Endothelial cell of umbilical vein (primary cell): ENCODE measurements around the gene SSBP3. TPM values are rescaled to one million over a fixed set of nuclear protein-coding genes. Genes with fewer than 3 reads are reported as not detected.

Experiments
- BruUV-seq: library from RNA; stranded (reverse); fragments of 400-500 nt; replicated peaks from 2 replicates; lab custom pipeline; 2021; lab: Mats Ljungman, UMichigan
- CTCF ChIA-PET: fragments of 300-600, 350-600 bp; sonication (Branson Sonifier 250); formaldehyde crosslinking; loops from one replicate; lab custom pipeline; 2021; ENCODE audit warnings: antibody characterized with exemption, inconsistent platforms; lab: Charles Lee
- POLR2A ChIA-PET: fragments of 300-600, 350-600 bp; sonication (Branson Sonifier 250); formaldehyde crosslinking; loops from one replicate; lab custom pipeline; 2021; ENCODE audit warnings: antibody characterized with exemption, inconsistent platforms; lab: Charles Lee
- DNase-seq: peaks from one replicate; pipeline ENCODE4 v3.0.0-alpha.2; 2011; ENCODE audit warnings: low read depth, low spot score
- FAIRE-seq: peaks from 2 replicates; lab custom pipeline; 2011; peaks lifted over from hg19 to GRCh38; lab: Jason Lieb, UNC
- H2AFZ ChIP-seq: 2 replicates; pipeline ENCODE4 v1.6.0; 2012; ENCODE audit warnings: low read depth, low read length, control low read depth, inconsistent platforms
- H3K27ac ChIP-seq: 2 replicates; pipeline ENCODE4 v1.5.1; 2011; ENCODE audit warnings: low read depth, mild to moderate bottlenecking, control low read depth, low read length, moderate library complexity; ENCODE audit not compliant: insufficient read depth
- H3K27me3 ChIP-seq, 2 experiments: 2 replicates each; pipeline versions ENCODE4 v1.6.0 to v1.6.1; 2011; ENCODE audit warnings: low read length in 2 of 2, mixed read lengths in 1 of 2; ENCODE audit not compliant: control insufficient read depth in 2 of 2, insufficient read depth in 2 of 2
- H3K36me3 ChIP-seq, 2 experiments: 2 replicates in 1 of 2; 3 replicates in 1 of 2; pipeline ENCODE4 v1.5.1; 2011; ENCODE audit warnings: low read length in 2 of 2, mild to moderate bottlenecking in 1 of 2, moderate library complexity in 1 of 2; ENCODE audit not compliant: control insufficient read depth in 2 of 2, insufficient read depth in 2 of 2; ENCODE audit errors: extremely low read depth in 1 of 2
- H3K4me1 ChIP-seq: 3 replicates; pipeline ENCODE4 v1.5.1; 2011; ENCODE audit warnings: mild to moderate bottlenecking, low read length; ENCODE audit not compliant: control insufficient read depth, insufficient read depth; ENCODE audit errors: extremely low read depth
- H3K4me2 ChIP-seq: 2 replicates; pipeline ENCODE4 v1.6.1; 2011; ENCODE audit warnings: low read length, control low read depth, mixed read lengths; ENCODE audit not compliant: insufficient read depth
- H3K4me3 ChIP-seq, 3 experiments: fragments of 200-600 bp in 1 of 3; sonication (generic), shearing (Covaris generic) in 1 of 3; replicated peaks in 1 of 3; 2 replicates each; pipeline ENCODE4 v1.5.1; 2011 to 2016; ENCODE audit warnings: control low read depth in 3 of 3, low read length in 3 of 3, mild to moderate bottlenecking in 2 of 3, inconsistent platforms in 1 of 3, low read depth in 1 of 3, moderate library complexity in 1 of 3; ENCODE audit not compliant: insufficient read depth in 1 of 3
- H3K79me2 ChIP-seq: 2 replicates; pipeline ENCODE4 v1.6.0; 2012; ENCODE audit warnings: low read length, inconsistent platforms; ENCODE audit not compliant: control insufficient read depth, insufficient read depth
- H3K9ac ChIP-seq: replicated peaks from 2 replicates; pipeline ENCODE3; 2011; ENCODE audit warnings: low read length, control low read depth; ENCODE audit not compliant: insufficient read depth; ENCODE audit errors: extremely low read depth
- H3K9me1 ChIP-seq: replicated peaks from 3 replicates; pipeline ENCODE4 v1.6.0; 2011; ENCODE audit warnings: mild to moderate bottlenecking, low read length; ENCODE audit not compliant: control insufficient read depth, insufficient read depth; ENCODE audit errors: extremely low read depth
- H3K9me3 ChIP-seq: replicated peaks from 2 replicates; pipeline ENCODE4 v1.5.1; 2012; ENCODE audit warnings: low read length, inconsistent platforms; ENCODE audit not compliant: control insufficient read depth, insufficient read depth
- H4K20me1 ChIP-seq: replicated peaks from 2 replicates; pipeline ENCODE3; 2011; ENCODE audit warnings: mild to moderate bottlenecking, low read length; ENCODE audit not compliant: control insufficient read depth, insufficient read depth; ENCODE audit errors: extremely low read depth
- CTCF ChIP-seq, 2 donors: IDR thresholded peaks; 1 replicate in 1 of 2; 2 replicates in 1 of 2; pipeline ENCODE4 v1.5.1; 2011; ENCODE audit warnings: low read length in 2 of 2, mild to moderate bottlenecking in 2 of 2, moderate library complexity in 2 of 2, control low read depth in 1 of 2, inconsistent platforms in 1 of 2, low read depth in 1 of 2; ENCODE audit not compliant: insufficient read depth in 1 of 2; ENCODE audit errors: extremely low read depth in 1 of 2
- EZH2 ChIP-seq: IDR thresholded peaks from 2 replicates; pipeline ENCODE4 v1.6.1; 2012; ENCODE audit warnings: borderline replicate concordance, low read depth, mild to moderate bottlenecking, moderate library complexity, low read length, inconsistent platforms; ENCODE audit not compliant: severe bottlenecking
- FOS ChIP-seq: IDR thresholded peaks from 2 replicates; pipeline ENCODE4 v1.6.1; 2011; ENCODE audit warnings: mild to moderate bottlenecking, low read length, moderate library complexity, borderline replicate concordance; ENCODE audit not compliant: insufficient read depth
- GATA2 ChIP-seq: IDR thresholded peaks from 2 replicates; pipeline ENCODE4 v1.7.0; 2011; ENCODE audit warnings: low read depth, mild to moderate bottlenecking, moderate library complexity, mixed read lengths, low read length; ENCODE audit not compliant: insufficient read length, insufficient read depth
- JUN ChIP-seq: IDR thresholded peaks from 2 replicates; pipeline ENCODE4 v1.6.1; 2011; ENCODE audit warnings: borderline replicate concordance, low read depth; ENCODE audit not compliant: insufficient read length, insufficient read depth
- MAX ChIP-seq: IDR thresholded peaks from 2 replicates; pipeline ENCODE4 v1.6.1; 2011; ENCODE audit not compliant: insufficient read depth, insufficient read length
- MYC ChIP-seq: IDR thresholded peaks from one replicate; pipeline ENCODE4 v1.6.1; 2011; ENCODE audit warnings: mild to moderate bottlenecking, low read depth, low read length
- POLR2A ChIP-seq: IDR thresholded peaks from 2 replicates; pipeline ENCODE4 v1.6.1; 2012; ENCODE audit warnings: low read depth, mild to moderate bottlenecking, control low read depth, low read length
- POLR2AphosphoS5 ChIP-seq: IDR thresholded peaks from 2 replicates; pipeline ENCODE4 v1.6.1; 2012; ENCODE audit warnings: low read depth, mild to moderate bottlenecking, control low read depth, low read length, moderate library complexity; ENCODE audit not compliant: insufficient read depth
- dilution Hi-C: fragments of 300-500 bp; cut with MboI; formaldehyde crosslinking; loops from one replicate; pipeline ENCODE4 v1.15.0; 2019; ENCODE audit warnings: low sequenced_read_pairs; ENCODE audit not compliant: extremely low pct_ligation_motif_present
- intact Hi-C: fragments of 100-400 bp; cut with micrococcal nuclease; formaldehyde crosslinking; loops from one replicate; pipeline ENCODE4 v1.10.0; 2022
- polyA plus RNA-seq, 4 experiments: library from polyadenylated mRNA; depleted of rRNA in 3 of 4; stranded (reverse) in 3 of 4; unstranded in 1 of 4; fragments of >200 nt; gene quantifications; 2 replicates each; pipeline versions ENCODE4 v1.2.1 to v1.2.3, GENCODE V29; 2011 to 2012; ENCODE audit warnings: missing spikeins in 1 of 4
- total RNA-seq: library from RNA; stranded (reverse); gene quantifications from 2 replicates; pipeline ENCODE4 v1.2.3, GENCODE V29; 2021

SSBP3 gene
- total and polyA plus RNA-seq, 2 donors (not counting 3 experiments of a cell fraction or from before 2014, with no cell fraction given), result 44.9 to 59.4 TPM

GRCh38 chr1:54371038-54371941 is 34.9 kb downstream of the SSBP3 start:
- no peaks in the 10 kb centered on the region for H3K9me3 ChIP-seq
- H3K27me3 ChIP-seq, result no peaks in the 10 kb centered on the region
- DNase-seq (no peak), FAIRE-seq (no peak)
- H3K9me1 ChIP-seq, result no peaks in the 10 kb centered on the region
- no peaks in the 10 kb centered on the region for H4K20me1 ChIP-seq
- H3K79me2 ChIP-seq, result peaks cover 41% of the 10 kb centered on the region
- dilution Hi-C loops, result no loop called here
- H3K9ac ChIP-seq, result no peak overlapping the region
- ChIA-PET CTCF (interaction anchor here (0.6 to 1.5 kb wide), 3 partner anchors 9 to 116 kb away, joined by 3 to 6 read pairs (median 4); no protein-coding TSS in a partner anchor), POLR2A (no interaction called here)
- no TSS peak for BruUV-seq
- no peaks in the 10 kb centered on the region for H3K36me3 ChIP-seq
- H2AFZ ChIP-seq, result no peak overlapping the region
- intact Hi-C loops, result no loop called here
- no peak overlapping the region for H3K4me3 ChIP-seq
- no peak overlapping the region for H3K4me2 ChIP-seq
- no peak overlapping the region for H3K27ac ChIP-seq
- H3K4me1 ChIP-seq, result no peaks in the 10 kb centered on the region
- TF ChIP-seq FOS (no peak), MYC (no peak), JUN (no peak), GATA2 (no peak), POLR2AphosphoS5 (no peak), EZH2 (no peak), POLR2A (no peak), MAX (no peak), CTCF (IDR thresholded peaks at IDR 0.05; ENCODE audit: extremely low read depth in 1 of 2, insufficient read depth in 1 of 2, low read depth in 1 of 2, low read length in 2 of 2) (no peak)
